Cerebellar nuclear complex (tissue), 1 donor: Measurements from ENCODE around the gene OBSCN.

ENCODE experiments used
- DNase-seq, 2 experiments: peaks; one replicate each; lab custom pipeline; 2025; lab: John Stamatoyannopoulos, UW

OBSCN gene

GRCh38 chr1:228420968-228421826 is 213.4 kb downstream of the OBSCN start:
- DNase-seq, result no peak

GRCh38 chr1:228423404-228424053 is 215.7 kb downstream of the OBSCN start:
- DNase-seq, result no peak

- DNase-seq, result no peak
These were observed 217.1 kb downstream of the OBSCN start for GRCh38 chr1:228424685-228425660.

DNA sequence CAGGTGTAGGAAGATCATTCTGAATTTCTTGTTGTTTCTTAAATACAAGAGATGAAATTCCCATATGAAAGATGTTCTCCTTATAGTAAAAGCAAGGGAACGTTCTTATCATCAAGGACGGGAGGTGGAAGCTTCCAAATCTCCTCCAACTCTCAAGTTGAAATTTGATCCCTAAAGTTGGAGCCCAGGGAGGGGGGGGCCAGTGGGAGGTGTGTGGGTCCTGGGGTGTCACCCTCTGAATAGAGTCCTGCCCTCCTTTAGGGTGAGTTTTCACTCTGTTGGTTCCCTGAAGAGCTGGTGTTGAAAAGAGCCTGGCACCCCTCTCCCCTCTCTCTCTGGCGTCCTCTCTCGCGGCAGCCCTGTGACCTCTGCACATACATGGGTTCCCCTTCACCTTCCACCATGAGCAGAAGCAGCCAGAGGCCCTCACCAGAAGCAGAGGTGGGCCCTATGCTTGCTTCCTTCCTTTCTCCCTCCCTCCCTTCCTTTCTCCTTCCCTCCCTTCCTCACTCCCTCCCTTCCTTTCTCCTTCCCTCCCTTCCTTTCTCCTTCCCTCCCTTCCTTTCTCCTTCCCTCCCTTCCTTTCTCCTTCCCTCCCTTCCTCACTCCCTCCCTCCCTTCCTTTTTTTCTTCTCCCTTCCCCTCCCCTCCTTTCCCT is 218.8 kb downstream of the OBSCN start:
- no peak for DNase-seq

DNA sequence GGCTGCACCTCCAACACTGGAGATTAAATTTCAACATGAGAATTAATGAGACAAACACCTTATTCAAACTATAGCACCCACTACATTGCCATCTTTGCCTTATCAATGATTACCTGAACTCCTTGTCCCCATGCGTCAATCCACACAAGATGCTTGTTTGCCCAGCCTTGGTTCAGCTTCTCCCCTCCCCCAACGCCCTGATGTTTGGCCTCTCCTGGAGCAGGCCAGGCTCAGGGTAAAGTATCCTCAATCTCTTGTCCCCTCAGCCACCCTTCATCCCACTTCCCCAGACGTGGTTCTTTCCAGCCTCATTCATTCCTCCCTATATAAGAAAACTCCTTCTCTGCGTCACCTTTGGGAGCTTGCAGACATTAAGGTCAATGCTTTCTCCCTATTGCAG is 220.6 kb downstream of the OBSCN start:
- DNase-seq, result no peak
